Measurements from ENCODE around the gene PHF23.

PHF23 gene

DNA sequence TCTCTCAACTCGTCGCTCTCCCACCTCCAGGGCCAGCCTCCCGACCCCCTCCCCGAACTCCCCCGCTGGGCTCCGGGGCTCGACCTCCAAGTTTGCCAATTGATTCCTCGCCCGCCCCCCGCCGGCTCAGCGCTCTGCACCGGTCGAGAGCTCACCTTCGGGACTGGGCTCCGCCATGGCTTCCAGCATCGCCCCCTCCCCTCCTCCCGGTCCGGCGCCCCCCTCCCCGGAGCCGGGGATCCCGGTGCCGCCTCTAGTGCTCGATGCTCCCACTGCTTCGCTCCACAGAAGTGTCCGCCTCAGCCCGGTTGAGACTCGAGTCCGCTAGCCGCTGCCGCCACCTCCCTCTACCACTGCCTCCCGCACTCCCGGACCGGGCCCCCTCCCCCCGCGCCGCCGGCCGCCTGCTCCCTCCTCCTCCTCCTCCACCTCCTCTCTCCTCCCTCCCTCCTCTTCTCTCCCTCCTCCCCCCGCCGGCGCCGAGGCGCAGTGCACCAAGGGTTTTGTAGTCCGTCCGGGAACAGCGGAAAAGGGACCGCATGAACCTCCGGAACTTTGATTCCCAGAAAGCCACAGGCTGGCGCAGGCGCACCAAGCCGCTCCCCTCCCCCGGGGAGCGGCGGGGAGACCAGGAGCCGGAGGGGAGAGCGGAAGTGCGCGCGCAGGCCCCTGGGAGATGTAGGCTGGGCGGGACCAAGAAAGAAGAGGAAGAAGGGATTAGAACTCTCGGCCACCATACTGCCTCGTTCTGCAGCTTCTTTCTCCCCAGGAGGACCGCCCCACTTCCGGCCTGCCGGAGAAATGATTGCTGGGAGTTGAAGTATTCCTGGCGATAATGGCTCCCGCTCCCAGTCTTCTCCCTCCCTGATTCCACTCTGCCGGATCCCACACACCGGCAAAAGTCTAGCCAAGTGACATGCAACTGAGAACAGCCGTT is at the start of gene PHF23:
TSS of gene PHF23 (minus strand) at position 367 of the 937 bp plus-strand sequence. CDS start at position 189, 178 bp downstream.
- peak; percentile 96 to 97 for DNase-seq

DNA sequence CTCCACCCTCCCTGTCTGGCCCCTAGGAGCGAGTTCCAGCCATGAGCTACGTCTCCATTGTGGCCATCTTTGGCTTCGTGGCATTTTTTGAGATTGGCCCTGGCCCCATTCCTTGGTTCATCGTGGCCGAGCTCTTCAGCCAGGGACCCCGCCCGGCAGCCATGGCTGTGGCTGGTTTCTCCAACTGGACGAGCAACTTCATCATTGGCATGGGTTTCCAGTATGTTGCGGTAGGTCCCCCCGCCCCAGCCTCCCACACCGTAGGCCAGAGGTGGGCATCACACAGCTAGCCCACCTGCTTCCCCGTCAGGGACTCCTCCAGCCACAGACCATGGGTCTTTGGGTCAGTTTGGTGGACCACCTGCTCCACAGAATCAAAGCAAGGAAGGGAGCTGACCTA is 46.4 kb upstream of the PHF23 start:
- no peak for DNase-seq

DNA sequence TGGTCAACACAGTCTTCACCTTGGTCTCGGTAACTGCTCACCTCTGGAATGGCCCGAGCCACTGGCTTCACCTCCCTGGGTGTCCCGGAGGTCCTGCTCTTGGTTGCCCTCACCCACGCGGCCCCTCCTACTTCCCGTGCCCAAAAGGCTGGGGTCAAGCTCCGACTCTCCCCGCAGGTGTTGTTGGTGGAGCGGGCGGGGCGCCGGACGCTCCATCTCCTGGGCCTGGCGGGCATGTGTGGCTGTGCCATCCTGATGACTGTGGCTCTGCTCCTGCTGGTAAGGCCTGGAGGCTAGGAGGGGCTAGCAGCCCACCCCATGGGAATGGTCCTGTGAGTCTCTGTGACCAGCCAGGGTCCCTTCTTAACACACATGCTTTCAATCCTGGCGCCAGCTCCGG is 45.7 kb upstream of the PHF23 start:
- no peak for DNase-seq

DNA sequence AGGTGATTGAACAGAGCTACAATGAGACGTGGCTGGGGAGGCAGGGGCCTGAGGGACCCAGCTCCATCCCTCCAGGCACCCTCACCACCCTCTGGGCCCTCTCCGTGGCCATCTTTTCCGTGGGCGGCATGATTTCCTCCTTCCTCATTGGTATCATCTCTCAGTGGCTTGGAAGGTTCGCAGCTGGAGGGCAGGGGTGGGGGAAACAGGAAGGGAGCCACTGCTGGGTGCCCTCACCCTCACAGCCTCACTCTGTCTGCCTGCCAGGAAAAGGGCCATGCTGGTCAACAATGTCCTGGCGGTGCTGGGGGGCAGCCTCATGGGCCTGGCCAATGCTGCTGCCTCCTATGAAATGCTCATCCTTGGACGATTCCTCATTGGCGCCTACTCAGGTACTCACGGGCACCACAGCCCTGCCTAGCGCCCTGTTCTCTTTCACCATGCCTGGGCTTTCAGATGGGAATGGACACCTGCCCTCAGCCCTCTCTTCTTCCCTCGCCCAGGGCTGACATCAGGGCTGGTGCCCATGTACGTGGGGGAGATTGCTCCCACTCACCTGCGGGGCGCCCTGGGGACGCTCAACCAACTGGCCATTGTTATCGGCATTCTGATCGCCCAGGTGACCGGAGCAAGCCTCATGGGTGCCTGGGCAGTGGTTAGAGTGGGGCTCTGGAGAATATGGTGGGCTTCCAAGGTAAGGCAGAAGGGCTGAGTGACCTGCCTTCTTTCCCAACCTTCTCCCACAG is 44.4 kb upstream of the PHF23 start:
- DNase-seq, result no peak

DNA sequence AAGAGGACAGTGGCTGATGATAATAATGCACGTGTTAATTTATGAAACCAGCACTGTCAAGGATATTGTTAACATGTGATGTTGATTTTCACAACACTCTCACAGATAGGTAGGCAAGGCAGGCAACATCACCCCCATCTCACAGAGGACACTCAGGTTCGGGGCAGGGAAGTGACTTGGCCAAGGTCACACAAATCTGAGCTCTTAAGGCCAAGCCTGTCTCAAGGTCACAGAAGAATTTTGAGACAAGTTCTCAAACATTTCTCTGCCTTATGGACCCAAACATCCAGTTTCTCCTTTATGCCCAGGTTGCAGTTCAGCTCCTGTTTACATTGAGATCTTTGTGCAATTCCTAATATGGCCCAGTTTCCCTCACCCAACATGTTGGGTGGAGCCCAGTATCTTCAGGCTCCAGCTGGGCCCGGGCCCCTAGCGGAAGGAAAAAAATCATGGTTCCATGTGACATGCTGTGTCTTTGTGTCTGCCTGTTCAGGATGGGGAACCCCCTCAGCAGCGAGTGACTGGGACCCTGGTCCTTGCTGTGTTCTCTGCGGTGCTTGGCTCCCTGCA is 43.6 kb upstream of the PHF23 start:
- DNase-seq, result no peak

DNA sequence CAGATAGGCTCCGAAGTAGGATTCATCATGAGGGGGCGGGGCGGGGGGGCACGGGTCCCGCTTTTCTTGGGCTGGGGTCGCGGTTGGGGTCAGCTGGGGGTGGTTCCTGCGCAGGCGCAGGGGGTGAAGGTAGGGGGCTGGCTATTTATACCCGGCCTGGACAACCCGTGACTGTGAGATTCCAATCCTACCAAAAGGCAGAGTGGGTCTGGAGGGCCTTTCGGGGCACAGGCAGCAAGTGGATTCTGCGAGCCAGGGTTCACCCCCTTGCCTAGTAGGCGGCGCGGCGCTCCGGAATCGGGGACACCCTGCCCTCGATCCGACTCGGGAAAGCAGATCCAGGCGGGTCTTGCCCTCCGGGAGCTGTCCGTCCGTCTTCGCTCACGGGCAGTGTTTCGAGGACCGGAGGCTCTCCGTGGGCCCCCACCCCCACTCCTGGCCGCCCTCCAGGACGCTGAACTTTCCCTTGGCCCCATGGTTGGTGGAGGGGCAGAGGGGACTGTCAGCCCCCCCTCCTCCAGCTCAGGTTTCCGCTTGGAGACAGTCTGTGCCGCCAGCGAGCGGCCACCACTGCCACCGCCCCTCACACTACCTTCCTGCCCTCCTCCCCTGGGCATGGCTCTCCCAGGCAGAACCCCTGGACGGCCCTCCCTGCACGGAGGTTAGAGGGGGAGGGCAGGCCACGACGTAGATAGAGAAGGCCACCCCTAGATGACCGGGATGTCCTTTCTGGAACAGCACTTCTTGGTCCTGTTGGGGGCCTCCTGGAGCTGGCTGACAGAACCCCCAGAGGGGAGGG is 42.9 kb upstream of the PHF23 start:
- DNase-seq, result no peak

DNA sequence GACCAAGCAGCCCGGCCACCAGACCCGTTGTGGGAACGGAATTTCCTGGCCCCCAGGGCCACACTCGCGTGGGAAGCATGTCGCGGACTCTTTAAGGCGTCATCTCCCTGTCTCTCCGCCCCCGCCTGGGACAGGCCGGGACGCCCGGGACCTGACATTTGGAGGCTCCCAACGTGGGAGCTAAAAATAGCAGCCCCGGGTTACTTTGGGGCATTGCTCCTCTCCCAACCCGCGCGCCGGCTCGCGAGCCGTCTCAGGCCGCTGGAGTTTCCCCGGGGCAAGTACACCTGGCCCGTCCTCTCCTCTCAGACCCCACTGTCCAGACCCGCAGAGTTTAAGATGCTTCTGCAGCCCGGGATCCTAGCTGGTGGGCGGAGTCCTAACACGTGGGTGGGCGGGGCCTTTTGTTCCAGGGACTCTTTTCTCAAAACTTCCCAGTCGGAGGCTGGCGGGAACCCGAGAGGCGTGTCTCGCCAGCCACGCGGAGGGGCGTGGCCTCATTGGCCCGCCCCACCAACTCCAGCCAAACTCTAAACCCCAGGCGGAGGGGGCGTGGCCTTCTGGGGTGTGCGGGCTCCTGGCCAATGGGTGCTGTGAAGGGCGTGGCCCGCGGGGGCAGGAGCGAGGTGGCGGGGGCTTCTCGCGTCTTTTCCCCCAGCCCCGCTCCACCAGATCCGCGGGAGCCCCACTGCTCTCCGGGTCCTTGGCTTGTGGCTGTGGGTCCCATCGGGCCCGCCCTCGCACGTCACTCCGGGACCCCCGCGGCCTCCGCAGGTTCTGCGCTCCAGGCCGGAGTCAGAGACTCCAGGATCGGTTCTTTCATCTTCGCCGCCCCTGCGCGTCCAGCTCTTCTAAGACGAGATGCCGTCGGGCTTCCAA is 42.1 kb upstream of the PHF23 start, which contains the start of gene SLC2A4:
TSS of gene SLC2A4 (plus strand) at position 645 of the 879 bp plus-strand sequence. CDS start at position 862, 217 bp downstream.
- peak; percentile 82 to 87 for DNase-seq

DNA sequence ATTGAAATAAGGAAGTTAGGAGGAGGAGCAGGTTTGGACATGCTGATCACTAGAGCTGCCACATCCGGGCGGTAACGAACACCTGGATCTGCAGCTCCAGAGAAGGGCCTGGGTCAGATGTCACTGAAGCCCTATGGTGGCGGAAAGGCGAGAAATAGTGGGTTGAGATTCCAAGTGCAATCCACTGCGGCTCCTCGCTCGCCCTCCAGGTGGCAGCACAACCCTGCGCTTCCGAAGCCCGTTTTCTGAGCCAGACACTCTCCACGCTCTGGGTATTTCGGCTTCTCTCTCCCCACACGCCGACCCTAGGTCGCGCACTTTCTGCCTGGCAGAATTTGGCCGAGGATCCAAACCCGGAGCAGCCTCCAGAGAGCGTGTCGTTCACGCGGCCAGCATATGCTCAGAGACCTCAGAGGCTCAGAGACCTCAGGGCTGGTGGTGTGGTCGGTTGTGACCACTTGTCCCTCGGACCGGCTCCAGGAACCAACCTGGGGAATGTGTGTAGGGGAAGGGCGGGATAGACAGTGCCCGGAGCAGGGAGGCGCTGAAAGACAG is 41.3 kb upstream of the PHF23 start:
- DNase-seq, result peak; percentile 82

DNA sequence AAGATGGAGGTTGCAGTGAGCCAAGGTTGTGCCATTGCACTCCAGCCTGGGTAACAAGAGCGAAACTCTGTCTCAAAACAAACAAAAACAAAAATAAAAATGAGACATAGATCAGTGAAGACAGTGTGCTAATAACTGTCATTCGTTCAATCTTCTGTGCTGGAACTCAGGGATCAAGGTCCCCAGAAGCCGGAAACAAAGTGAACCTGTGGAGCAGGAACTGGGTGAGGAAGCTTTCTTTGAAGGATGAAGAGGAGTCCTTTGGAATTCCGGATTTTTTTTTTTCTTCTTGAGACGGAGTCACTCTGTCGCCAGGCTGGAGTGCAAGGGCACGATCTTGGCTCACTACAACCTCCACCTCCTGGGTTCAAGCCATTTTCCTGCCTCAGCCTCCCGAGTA is 40.2 kb upstream of the PHF23 start:
- no peak for DNase-seq

DNA sequence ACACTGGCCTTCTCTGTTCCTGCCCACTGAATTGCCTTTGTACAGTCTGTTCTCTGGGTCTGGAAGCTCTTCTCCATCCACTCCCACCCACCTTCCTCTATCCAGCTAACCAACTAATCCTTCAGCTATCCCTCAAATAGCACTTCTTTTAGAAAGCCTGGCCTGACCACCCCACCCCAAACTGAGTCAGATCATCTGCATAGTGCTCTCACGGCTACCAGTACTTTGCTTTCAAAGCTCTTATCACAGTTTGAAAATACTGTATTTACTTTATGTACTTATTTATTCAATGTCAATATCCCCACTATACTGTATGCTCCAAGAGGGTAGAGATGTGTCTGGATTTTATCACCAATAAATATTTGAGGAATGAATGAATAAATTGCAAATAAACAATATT is 27.5 kb upstream of the PHF23 start:
- no peak for DNase-seq

DNA sequence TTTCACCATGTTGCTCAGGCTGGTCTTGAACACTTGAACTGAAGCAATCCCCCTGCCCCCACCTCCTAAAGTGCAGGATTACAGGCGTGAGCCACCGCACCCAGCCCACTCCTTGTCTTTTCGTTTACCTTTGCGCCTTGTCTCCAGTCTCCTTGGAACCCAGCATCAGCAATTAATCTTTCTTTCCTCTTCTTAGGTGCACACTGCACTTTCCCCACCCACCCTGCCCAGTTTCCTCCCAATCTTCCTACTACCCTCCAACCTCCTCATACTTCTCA is 24.5 kb upstream of the PHF23 start:
- DNase-seq, result no peak

DNA sequence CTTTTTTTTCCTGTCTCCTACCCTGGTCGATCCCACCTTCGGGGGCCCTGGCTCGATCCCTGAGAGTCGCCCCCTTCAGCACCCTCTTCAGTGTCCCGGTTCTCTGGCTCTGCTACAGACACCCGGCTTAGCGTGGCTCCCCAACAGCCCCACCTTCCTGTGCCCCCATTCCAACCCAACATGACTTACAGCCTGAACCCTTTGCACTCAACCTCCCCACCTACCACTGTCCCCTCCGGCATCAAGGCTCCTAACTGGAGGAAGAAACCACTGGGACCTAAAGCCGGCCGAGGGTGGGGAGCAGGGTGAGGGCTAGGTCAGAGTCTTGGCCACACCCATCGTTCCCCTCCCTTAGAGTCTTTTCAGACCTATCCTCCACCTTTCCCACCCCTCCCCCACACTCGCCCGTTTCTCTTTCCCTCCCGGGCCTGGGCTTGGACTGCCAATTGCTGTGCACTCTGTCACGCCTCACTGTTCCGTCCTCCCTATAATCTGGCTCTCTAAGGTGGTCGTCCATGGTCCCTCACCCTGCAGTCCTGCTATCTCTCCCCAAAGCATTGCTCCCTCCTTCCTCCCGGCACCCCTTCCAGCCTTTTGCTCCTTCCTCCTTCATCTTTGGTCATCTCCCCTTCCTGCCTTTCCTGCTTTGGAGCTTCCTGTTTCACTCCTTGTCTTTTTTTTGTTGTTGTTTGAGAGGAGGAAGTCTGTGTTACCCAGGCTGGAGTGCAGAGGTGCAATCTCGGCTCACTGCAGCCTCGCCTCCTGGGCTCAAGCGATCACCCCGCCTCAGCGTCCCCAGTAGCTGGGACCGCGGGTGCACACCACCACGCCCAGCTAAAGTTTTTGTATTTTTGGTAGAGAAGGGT is 23.9 kb upstream of the PHF23 start:
- DNase-seq, result no peak

DNA sequence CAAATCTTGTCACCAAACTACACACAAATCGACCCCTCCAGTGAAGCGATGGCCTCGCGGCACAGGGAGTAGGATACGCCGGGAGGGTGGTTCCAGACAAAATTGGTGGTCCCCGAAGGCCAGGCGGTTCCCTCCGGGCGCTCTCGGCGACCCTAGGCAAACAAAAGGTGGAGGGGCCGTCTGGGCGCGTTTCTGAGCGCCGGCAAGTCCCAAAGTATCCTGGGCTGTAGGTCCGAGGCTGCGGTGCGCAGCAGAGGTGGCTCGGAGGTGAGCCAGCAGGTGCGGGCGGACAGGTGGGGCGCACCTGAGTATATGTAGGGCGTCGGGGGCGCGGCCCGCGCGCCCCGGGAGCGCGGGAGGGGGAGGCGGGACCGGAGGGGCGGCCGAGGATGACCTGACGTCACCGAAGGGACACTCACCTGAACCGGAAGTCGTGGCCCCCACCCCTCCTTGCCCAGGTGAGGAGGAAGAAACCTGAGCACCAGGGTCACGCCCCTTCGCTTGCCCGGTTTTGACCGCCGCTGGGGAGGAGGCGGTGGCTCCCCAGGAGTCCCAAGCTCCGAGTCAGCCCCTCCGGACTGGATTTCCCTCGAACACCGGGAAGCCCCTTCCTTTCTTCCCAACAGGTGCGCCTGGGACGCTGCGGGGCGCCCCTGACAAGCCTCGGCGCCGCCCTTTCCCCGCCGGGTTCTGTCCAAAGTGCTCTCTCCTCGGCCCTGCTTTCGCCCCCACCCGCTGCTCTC is 23.1 kb upstream of the PHF23 start, which contains the start of gene CLDN7:
TSS of gene CLDN7 (minus strand) at position 287 of the 743 bp plus-strand sequence. CDS start 435 bp downstream, outside the sequence.
- no peak for DNase-seq

DNA sequence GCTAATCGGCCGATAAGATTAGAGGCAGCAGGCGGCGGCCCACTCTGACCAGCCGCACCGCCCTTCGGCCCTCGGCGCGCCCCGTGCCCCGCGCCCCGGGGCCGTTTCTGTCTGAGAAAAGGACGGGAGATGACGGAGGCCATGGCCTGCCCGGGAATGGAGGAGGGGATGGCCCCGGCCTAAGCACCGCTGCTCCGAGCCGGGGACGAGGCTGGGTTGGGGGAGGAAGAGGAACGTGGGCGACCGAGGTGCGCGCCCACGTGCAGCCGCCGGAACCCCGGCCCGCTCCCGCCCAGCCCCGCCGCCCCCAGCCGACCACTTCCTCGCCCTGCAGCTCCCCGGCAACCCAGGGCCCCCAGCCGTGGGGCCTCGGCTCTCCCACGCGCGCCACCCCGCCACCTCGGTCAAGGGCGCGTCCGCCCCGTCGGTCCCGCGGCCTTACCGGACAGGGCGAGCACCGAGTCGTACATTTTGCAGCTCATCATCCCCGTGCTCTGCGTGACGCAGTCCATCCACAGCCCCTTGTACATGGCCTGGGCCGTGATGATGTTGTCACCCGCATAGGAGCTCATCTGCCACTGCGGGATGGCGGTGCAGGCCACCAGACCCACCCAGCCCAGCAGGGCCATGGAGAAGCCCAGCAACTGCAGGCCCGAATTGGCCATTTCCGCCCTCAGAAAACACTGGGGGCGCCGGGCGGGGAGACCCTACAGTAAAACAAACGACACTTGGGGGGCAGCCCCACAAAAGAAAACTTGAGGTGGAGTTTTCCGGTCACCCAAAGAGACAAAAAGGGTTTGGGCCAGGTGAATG is 22.3 kb upstream of the PHF23 start:
- DNase-seq, result peak in 1 of 2 experiments; percentile 29

DNA sequence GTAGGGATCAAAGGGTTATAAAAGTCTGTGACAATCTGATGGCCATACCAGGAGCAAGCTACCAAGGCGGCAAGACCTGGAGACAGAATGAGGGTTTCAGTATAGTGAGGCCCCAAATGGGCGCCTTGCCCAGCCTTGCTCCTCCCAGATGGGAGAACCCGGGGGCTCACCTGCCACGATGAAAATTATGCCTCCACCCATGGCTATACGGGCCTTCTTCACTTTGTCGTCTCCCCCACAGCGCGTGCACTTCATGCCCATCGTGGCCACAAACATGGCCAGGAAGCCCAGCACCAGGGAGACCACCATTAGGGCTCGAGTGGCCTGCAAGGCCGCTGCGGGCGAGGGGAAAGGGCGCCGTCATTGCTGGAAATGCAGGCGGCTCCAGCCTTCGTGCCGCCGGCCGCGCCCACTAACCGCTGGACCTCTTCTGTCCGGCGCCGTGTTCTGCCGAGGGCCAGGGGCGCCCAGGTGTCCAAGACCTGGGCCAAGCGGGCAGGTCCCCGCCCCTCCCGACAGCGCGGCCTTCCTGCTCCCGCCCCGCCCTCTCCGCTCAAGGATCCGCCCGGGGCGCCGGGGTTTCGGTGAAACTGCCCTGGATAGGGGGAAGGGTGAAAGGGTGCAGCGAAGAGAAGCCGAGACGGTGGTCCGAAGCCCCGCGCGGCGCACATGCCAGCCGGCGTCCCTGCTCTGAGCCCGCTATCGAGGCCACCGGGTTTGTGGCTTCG is 21.6 kb upstream of the PHF23 start:
- no peak for DNase-seq

DNA sequence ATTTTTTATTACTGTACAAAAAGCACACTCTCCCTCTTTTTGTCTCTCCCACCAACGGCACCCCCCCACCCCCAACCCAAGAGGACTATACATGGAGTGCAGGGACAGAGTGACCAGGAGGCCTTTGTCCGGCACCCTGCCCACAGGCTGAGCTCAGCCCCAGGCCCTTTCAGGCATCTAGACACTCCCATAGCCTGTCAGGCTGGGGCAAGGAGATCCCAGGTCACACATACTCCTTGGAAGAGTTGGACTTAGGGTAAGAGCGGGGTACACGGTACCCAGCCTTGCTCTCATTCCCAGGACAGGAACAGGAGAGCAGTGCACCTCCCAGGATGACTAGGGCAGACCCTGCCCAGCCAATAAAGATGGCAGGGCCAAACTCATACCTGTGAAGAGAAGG is 20.9 kb upstream of the PHF23 start:
- no peak for DNase-seq

DNA sequence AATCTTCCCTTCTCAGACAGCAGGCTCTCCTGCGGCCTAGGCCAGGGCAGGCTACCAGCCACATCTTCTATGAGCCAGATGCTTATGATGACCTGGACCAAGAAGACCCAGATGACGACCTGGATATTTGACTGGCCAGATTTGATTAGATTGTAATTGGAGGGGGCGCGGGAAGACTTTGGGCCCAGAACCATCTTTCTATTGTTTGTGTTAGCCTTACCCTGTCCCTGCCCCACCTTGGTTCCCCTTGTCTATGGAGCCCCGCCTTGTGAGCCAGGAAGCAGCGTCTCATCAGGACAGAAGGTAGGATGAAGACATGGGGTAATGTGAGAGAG is 20.3 kb upstream of the PHF23 start:
- DNase-seq, result no peak

All from activated CD4-positive, alpha-beta T cell treated with anti-CD3 and anti-CD28 coated beads, Interleukin-2, amount 50 U/mL, for 4 hours (primary cell).